Skin epidermis (tissue), 12 donors: ENCODE measurements around the gene EMB.
"Not testable (repeated sequence)": the region's sequence is repeated elsewhere in the genome, so short reads cannot be mapped to it uniquely, and the experiment has no call there.

Experiments
- H3K27ac ChIP-seq, 21 experiments: fragments of 200-600 bp; sonication (generic) in 11 of 21; one replicate each; pipeline ENCODE4 v1.5.0; 2020; ENCODE audit warnings: mild to moderate bottlenecking in 3 of 21, inconsistent platforms in 2 of 21, moderate library complexity in 2 of 21
- H3K4me3 ChIP-seq, 7 experiments: fragments of 200-600 bp; sonication (generic) in 2 of 7; one replicate each; pipeline ENCODE4 v1.5.0; 2020; ENCODE audit warnings: inconsistent platforms in 2 of 7, mild to moderate bottlenecking in 2 of 7, moderate library complexity in 1 of 7

EMB gene

DNA sequence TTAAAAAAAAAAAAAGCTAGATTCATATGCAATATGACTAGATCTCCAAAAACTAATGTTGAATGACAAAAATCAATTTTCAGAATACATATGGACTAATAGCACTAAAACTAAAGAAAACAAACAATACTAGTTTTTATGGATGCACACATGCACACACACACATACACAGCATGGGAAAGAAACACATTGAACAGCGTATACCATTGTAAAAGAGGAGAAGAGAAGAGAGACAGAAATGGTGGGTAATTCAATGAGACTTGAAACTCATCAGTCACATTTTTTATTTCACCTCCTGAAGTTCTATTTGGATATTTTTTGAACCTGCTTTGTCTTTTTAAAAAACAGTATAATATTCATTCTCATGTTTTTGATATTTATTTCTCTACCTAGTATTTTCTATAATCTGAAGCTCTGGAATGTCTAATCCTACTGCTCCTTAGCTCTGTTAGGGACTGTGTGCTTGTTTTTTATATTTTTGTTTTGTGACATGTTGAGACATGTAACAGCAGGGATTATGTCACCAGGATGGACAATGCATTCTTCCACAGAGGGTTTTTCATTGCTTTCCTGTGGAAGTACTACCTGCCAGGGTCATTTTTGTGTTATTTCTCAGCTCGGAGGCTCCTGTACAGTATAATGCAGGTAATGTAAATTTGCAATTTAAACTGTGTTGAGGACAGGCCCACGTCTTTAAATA, 17.8 kb downstream of the EMB start:
- not testable (repeated sequence) for H3K27ac ChIP-seq, H3K4me3 ChIP-seq

DNA sequence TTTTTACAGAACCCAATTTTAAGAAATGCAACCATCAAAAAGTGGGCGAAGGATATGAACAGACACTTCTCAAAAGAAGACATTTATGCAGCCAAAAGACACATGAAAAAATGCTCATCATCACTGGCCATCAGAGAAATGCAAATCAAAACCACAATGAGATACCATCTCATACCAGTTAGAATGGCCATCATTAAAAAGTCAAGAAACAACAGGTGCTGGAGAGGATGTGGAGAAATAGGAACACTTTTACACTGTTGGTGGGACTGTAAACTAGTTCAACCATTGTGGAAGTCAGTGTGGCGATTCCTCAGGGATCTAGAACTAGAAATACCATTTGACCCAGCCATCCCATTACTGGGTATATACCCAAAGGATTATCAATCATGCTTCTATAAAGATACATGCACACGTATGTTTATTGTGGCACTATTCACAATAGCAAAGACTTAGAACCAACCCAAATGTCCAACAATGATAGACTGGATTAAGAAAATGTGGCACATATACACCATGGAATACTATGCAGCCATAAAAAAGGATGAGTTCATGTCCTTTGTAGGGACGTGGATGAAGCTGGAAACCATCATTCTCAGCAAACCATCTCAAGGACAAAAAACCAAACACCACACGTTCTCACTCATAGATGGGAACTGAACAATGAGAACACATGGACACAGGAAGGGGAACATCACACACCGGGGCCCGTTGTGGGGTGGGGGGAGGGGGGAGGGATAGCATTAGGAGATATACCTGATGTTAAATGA, 19.7 kb downstream of the EMB start:
- not testable (repeated sequence) for H3K27ac ChIP-seq

DNA sequence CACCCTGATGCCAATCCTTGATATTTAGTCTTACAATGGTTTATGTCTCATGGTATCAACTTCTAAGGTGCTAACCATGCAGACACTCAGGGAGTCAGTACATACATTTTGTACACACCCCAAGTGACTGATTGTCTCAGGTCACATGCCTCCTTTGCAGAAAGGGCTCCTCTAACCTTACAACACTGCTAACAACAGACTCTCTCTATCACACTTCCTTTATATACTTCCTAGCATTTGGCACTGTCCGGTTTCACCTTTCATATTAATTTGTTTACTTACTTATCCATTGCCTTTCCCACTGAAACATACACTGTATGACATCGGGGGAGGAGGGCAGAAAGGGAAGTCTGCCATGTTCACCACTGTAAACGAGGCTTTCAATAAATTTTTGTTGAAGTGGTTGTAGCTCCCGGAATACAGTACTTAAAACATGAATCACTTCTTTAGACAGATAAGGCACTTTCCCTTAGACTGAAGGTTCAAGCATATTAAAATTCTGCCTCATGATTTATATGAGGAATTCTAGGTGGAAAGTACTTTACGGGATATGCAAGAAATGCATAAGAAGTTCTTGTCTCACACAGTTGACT, 20.6 kb downstream of the EMB start:
- H3K4me3 ChIP-seq, result no peak overlapping the region
- H3K27ac ChIP-seq, result no peak overlapping the region

More for the DNA sequence above, 19.7 kb downstream of the EMB start:
- H3K4me3 ChIP-seq, result not testable (repeated sequence)

DNA sequence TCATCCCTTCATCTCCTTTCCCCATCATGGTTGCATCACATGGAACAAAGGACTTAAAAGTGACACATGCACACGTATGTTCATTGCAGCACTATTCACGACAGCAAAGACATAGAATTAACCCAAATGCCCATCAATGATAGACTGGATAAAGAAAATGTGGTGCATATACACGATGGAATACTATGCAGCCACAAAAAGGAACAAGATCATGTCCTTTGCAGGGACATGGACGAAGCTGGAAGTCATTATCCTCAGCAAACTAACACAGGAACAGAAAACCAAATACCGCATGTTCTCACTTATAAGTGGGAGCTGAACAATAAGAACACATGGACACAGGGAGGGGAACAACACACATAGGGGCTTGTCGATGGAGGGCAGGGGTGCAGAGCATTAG, 21.4 kb downstream of the EMB start:
- H3K27ac ChIP-seq, H3K4me3 ChIP-seq: not testable (repeated sequence)

DNA sequence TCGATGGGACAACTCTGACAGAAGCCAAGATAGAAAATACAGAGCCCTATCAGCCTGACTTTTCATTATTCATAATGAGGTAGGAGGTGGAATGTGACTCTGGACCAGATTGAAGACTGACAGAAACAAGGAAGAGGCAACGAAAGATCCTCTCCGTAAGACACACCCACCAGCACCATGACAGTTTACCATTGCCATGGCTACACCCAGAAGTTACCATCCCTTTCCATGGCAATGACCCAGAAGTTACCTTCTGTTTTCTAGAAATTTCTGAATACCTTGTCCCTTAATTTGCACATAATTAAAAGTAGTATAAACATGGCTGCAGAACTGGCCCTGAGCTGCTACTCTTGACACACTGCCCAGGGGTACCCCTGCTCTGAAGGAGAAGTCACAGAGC, 24.5 kb downstream of the EMB start:
- H3K27ac ChIP-seq, result peak overlapping the region in 4 of 21 experiments; percentile 14 to 77 (median 28)
- not testable (repeated sequence) for H3K4me3 ChIP-seq

DNA sequence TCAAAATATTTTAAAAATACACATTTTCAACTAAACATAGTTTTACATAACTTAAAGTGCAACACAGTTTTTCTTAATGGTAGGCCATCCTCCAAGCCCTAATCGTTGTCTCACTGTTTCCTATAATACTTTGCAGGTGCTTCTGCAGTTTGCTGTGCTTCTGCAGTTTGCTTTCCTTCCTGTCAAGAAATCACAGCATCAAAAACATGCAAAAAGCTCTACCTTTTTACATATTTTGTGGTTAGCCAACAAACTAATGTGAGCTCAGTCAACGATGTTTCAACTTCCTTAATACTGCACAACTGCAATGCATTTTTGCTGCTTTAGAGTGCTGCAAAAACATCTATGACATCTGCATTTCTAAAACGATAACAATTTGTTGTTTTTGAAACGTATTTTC, 25.2 kb downstream of the EMB start:
- Histone ChIP-seq H3K4me3 (no peak overlapping the region), H3K27ac (peak overlapping the region in 1 of 21 experiments; percentile 77)

DNA sequence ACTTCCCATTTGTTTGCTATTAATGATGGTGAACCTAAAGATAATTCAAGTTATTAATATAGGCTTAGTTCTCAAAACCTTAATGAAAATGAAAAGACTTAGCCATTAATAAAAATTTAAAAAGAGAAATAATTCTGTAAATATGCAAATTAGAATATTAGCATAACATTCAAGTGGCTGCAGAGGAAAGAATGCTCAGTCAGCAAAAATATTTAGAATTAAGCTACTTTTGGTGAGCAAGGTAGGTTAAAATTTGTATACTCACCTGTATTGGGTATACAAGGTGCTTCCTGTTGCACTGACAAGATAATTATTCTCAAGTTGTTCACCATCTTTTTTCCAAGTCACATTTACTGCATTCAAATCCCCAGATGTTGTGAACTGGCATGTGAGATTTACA, 30.2 kb downstream of the EMB start:
- not testable (repeated sequence) for H3K4me3 ChIP-seq, H3K27ac ChIP-seq

DNA sequence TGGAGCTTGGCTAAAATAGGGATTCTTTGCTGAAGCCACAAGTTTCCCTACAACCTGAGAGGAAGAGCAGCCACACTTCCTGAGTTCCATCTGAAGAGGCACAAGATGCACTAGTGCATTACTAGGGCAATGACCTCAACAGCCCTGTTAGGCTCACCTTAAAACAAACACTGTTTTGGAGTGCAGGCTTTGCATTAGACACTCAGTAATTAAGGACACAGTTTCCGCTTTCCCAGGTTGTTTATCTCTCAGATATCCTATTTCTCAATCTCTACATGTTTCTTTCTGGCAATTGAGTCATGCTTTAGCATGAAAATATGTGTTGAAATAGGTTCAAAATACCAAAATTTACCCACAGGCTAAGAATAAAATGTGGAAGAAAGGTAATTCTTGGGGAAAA, 34.2 kb downstream of the EMB start:
- Histone ChIP-seq H3K27ac (no peak overlapping the region), H3K4me3 (no peak overlapping the region)

DNA sequence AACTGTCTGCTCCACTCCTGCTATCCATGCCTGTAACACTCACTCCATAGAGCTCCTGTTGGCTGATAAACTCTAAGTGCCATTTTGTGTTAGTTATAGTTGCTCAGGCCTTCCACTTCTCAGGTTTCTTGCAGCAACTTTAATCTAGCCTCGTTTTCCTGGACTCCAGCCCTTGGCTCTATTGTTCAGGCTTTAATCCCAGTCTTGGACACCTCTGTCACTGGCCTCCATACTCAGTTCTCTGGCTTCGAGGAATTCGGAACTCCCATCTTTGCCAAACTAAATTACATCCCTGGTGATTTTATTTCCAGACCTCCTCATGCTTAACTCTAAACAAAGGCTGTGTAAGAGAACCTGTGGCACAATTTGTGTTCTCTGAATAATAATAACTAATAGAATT, 39.8 kb downstream of the EMB start:
- H3K4me3 ChIP-seq, result no peak overlapping the region
- no peak overlapping the region for H3K27ac ChIP-seq

DNA sequence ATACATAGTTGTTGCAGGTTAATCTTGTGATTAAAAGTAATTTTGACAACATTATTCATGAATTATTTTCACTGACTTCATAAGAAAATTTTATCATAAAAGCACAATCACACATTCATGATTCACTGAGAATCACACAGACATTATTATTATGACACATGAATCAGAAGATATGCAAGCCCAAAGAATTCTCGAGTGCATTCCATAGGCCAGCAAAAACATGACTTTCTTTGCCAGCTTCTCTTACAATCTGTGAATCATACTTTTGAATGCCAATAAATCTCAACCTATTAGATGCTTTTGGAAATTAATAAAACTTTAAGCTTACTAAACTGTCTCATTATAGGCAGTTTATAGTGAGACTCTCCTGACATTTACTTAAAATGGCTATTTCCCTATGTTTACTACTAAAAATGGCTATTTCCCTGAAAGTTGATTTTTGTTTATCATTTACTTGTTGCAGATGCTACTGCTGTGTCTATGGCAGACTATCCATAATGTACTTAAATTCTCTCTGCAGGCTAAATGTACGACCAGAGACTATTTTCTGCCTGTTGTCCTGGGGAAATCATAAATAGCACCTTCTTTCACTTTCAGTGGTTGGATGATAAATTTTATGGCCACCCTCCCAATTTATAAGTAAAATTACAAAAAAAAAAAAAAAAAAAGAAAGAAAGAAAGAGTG, 47.0 kb downstream of the EMB start:
- H3K4me3 ChIP-seq, H3K27ac ChIP-seq: not testable (repeated sequence)

DNA sequence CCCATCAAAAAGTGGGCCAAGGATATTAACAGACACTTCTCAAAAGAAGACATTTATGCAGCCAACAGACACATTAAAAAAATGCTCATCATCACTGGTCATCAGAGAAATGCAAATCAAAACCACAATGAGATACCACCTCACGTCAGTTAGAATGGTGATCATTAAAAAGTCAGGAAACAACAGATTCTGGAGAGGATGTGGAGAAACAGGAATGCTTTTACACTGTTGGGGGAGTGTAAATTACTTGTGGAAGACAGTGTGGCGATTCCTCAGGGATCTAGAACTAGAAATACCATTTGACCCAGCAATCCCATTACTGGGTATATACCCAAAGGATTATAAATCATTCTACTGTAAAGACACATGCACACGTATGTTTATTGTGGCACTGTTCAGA, 48.8 kb downstream of the EMB start:
- not testable (repeated sequence) for H3K27ac ChIP-seq, H3K4me3 ChIP-seq

DNA sequence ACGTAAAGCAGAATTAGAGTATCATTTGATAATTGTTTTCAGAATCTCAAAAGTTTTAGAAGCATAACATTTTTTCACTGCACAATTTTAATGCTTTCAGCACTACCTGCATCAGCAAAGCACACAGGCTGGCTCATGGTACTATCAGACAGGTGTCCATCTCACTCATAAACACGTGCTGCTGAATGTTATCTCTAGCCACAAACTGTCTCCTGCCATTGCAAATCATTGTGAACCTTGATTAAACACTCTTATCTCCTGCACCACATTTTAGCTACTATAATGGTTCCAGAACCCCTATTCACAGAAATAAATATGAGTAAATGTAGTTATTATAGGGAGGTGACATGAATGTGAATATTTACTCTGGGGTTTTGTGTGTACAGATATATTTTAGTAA, 56.7 kb downstream of the EMB start:
- H3K4me3 ChIP-seq, H3K27ac ChIP-seq: not testable (repeated sequence)

DNA sequence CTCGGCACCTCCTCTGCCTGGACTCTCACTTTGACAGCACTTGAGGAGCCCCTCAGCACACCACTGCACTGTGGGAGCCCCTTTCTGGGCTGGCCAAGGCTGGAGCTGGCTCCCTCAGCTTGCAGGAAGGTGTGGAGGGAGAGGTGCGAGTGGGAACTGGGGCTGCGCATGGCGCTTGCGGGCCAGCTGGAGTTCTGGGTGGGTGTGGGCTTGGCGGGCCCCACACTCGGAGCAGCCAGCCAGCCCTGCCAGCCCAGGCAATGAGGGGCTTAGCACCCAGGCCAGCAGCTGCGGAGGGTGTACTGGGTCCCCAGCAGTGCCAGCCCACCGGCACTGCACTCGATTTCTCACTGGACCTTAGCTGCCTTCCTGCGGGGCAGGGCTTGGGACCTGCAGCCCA, 64.4 kb downstream of the EMB start:
- H3K4me3 ChIP-seq, H3K27ac ChIP-seq: not testable (repeated sequence)

DNA sequence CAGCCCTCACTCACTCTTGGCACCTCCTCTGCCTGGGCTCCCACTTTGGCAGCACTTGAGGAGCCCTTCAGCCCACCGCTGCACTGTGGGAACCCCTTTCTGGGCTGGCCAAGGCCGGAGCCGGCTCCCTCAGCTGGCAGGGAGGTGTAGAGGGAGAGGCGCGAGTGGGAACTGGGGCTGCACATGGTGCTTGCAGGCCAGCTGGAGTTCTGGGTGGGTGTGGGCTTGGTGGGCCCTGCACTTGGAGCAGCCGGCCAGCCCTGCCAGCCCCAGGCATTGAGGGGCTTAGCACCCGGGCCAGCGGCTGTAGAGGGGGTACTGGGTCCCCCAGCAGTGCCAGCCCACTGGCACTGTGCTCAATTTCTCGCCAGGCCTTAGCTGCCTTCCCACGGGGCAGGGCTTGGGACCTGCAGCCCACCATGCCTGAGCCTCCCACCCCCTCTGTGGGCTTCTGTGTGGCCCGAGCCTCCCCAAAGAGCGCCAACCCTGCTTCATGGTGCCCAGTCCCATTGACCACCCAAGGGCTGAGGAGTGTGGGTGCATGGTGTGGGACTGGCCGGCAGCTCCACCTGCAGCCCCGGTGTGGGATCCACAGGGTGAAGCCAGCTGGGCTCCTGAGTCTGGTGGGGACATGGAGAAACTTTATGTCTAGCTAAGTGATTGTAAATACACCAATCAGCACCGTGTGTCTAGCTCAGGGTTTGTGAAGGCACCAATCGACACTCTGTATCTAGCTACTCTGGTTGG, 71.6 kb downstream of the EMB start:
- H3K27ac ChIP-seq, H3K4me3 ChIP-seq: not testable (repeated sequence)

DNA sequence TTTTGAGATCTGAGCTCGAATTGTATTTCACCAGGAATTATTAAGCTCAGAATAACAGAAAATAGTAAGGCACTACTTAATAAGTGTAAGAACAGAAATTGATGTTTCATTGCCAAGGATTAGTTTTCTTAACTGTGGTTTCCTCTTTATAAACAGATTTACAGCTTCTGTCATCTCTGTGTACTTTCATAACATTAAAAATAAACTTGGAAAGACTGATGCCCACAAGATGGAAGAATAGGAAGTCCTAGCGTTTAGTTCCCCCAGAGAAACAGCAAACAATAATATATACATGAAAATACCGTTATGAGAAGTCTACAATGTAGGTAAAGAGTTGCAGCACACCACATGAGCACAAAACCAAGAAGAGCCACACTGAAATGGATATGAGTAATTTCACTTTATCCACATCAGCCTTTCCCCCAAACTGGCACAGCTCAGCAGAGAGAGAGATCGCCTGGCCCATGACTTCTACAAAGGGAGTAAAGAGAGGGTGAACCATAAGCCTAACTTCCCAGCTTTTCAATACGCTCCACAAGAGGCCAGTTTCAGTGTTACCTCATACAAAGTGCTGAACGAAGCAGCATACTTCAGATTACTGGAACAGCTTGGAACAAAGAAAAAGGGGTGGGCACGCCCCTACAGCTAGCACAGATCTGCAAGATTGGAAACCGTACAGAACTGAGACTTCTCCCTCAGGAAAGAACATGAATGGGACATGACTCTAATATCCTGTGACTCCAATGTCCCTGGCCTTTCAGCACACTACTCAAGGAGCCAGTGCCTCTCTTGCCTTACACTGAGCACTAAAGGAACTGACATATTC, 75.4 kb downstream of the EMB start:
- Histone ChIP-seq H3K27ac (no peak overlapping the region), H3K4me3 (no peak overlapping the region)

DNA sequence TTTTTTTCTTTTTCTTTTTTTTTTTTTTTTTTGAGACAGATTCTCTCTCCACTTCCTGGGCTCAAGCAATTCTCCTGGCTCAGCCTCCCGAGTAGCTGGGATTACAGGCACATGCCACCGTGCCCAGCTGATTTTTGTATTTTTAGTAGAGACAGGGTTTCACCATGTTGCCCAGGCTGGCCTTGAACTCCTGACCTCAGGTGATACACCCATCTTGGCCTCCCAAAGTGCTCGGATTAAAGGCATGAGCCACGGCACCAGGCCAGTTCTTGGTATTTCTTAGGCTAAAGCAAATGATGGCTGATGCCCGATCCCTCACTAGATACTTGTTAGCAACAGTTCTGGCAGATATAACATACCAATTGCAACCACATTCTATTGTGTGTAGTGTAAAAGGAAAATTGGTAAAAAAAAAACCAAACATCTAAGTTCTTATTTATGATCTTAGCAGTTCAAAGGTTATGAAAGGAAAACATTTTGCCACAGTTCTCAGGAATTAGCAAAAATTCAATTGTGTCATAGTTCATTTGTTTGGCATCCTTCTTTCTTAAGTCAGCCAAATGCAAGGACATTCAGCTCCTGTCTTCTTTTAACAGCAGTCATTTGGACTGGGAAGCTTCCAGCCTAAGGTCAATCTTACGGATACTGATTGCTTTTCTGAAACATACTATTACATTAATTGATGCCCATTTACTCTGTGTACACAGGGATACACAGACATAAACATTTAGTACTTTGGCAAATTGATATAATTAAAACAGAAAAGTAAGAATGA, 76.4 kb downstream of the EMB start:
- H3K27ac ChIP-seq, H3K4me3 ChIP-seq: not testable (repeated sequence)

DNA sequence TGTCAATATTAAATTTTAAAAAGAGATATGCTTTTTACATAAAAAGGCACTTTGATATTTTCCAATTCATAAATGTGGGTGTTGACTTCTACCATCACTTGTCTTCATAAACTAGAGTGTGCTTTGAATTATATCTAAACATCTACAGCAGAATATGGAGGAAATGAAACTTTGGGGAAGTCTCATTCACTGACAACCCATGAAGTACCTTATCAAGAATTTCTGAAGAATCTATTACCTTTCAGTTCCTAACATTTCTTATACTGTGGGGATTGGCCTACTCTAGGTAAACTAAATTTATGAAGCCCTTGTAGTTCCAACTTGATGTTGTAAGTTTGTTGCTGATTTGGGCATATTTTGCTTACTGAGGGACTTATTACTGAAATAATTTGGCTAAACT, 81.9 kb downstream of the EMB start:
- Histone ChIP-seq H3K4me3 (no peak overlapping the region), H3K27ac (no peak overlapping the region)

DNA sequence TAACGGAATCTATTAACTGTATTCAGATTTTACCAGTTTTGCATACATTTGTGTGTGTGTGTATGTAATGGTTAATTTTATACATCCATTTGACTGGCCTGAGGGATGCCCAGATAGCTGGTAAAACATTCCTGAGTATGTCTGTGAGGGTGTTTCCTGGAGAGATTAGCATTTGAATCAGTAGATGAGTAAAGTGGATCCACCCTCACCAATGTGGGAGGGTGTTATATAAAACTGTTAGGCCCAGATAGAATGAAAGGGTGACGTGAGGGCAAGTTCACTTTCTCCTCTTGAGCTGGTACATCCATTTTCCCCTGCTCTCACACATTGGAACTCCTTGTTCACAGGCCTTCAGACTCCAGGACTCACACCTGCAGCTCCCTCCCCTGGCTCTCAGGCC, 88.7 kb downstream of the EMB start:
- H3K27ac ChIP-seq, result no peak overlapping the region

More for the DNA sequence above, 88.7 kb downstream of the EMB start:
- H3K4me3 ChIP-seq, result no peak overlapping the region
